ENCODE results near the gene GPR151.

The GPR151 gene

GRCh38 chr5:146516151-146516475 lies at the start of gene GPR151:
GPR151 (minus strand) TSS chr5:146516190; CDS start chr5:146516113, 77 bp downstream.
- Histone ChIP-seq H3K9me3 (ENCODE audit: insufficient read depth, low read length) (no peaks in the 10 kb centered on the region), H3F3A (ENCODE audit: insufficient read depth) (peaks cover 29% of the 10 kb centered on the region), H3K4me2 (ENCODE audit: low read depth, low read length, poor library complexity, severe bottlenecking) (no peak within 1 kb of the TSS), H3K36me3 (ENCODE audit: low read length) (peaks cover 18% of the 10 kb centered on the region), H3K4me3 (ENCODE audit: insufficient read depth, low read length, poor library complexity, severe bottlenecking) (no peak within 1 kb of the TSS), H3K9ac (ENCODE audit: low read length) (no peak within 1 kb of the TSS), H4K20me1 (ENCODE audit: low read depth, low read length) (no peaks in the 10 kb centered on the region), H2AFZ (ENCODE audit: low read depth, low read length, severe bottlenecking) (no peak within 1 kb of the TSS), H3K9me2 (replicated peaks; ENCODE audit: insufficient read depth, low read length) (no peaks in the 10 kb centered on the region), H3K79me2 (ENCODE audit: insufficient read depth, low read length) (no peaks in the 10 kb centered on the region), H3K27ac (ENCODE audit: low read depth, low read length) (no peak within 1 kb of the TSS), H3K27me3 (ENCODE audit: low read length) (no peaks in the 10 kb centered on the region)
- no peak for TF ChIP-seq CTCF (IDR thresholded peaks at IDR 0.05; ENCODE audit: insufficient read depth, low read length, poor library complexity, severe bottlenecking)
- no peak for TF ChIP-seq EZH2phosphoT487 (conservative IDR thresholded peaks at IDR 0.05; ENCODE audit: low read length)

- Histone ChIP-seq H3K27ac (ENCODE audit: low read depth, low read length) (no peak overlapping the region), H4K20me1 (ENCODE audit: low read depth, low read length) (no peaks in the 10 kb centered on the region), H3K9ac (ENCODE audit: low read length) (no peak overlapping the region), H3K9me2 (replicated peaks; ENCODE audit: insufficient read depth, low read length) (no peaks in the 10 kb centered on the region), H3K9me3 (ENCODE audit: insufficient read depth, low read length) (no peaks in the 10 kb centered on the region), H3F3A (ENCODE audit: insufficient read depth) (no peaks in the 10 kb centered on the region), H3K4me2 (ENCODE audit: low read depth, low read length, poor library complexity, severe bottlenecking) (no peak overlapping the region), H3K27me3 (ENCODE audit: low read length) (no peaks in the 10 kb centered on the region), H3K79me2 (ENCODE audit: insufficient read depth, low read length) (no peaks in the 10 kb centered on the region), H3K36me3 (ENCODE audit: low read length) (no peaks in the 10 kb centered on the region), H2AFZ (ENCODE audit: low read depth, low read length, severe bottlenecking) (no peak overlapping the region), H3K4me3 (ENCODE audit: insufficient read depth, low read length, poor library complexity, severe bottlenecking) (no peak overlapping the region)
- no peak for TF ChIP-seq EZH2phosphoT487 (conservative IDR thresholded peaks at IDR 0.05; ENCODE audit: low read length)
- TF ChIP-seq CTCF (IDR thresholded peaks at IDR 0.05; ENCODE audit: insufficient read depth, low read length, poor library complexity, severe bottlenecking) = no peak
These were observed 48.2 kb upstream of the GPR151 start for GRCh38 chr5:146564007-146564762.

- no peak for TF ChIP-seq EZH2phosphoT487 (conservative IDR thresholded peaks at IDR 0.05; ENCODE audit: low read length)
- no peak for TF ChIP-seq CTCF (IDR thresholded peaks at IDR 0.05; ENCODE audit: insufficient read depth, low read length, poor library complexity, severe bottlenecking)
- Histone ChIP-seq H3K27me3 (ENCODE audit: low read length) (no peaks in the 10 kb centered on the region), H3K36me3 (ENCODE audit: low read length) (no peaks in the 10 kb centered on the region), H3K9me2 (replicated peaks; ENCODE audit: insufficient read depth, low read length) (no peaks in the 10 kb centered on the region), H3K79me2 (ENCODE audit: insufficient read depth, low read length) (no peaks in the 10 kb centered on the region), H2AFZ (ENCODE audit: low read depth, low read length, severe bottlenecking) (no peak overlapping the region), H3K4me2 (ENCODE audit: low read depth, low read length, poor library complexity, severe bottlenecking) (no peak overlapping the region), H3K27ac (ENCODE audit: low read depth, low read length) (no peak overlapping the region), H3F3A (ENCODE audit: insufficient read depth) (no peaks in the 10 kb centered on the region), H3K4me3 (ENCODE audit: insufficient read depth, low read length, poor library complexity, severe bottlenecking) (no peak overlapping the region), H4K20me1 (ENCODE audit: low read depth, low read length) (no peaks in the 10 kb centered on the region), H3K9me3 (ENCODE audit: insufficient read depth, low read length) (no peaks in the 10 kb centered on the region), H3K9ac (ENCODE audit: low read length) (no peak overlapping the region)
These were observed 46.5 kb upstream of the GPR151 start for GRCh38 chr5:146562461-146562860.

Data from SU-DHL-6 (cell line).